Cardiac fibroblast (primary cell): ENCODE results near the gene ADAMTS10.
A peak's percentile ranks its signal among the peaks of the same experiment; 100 is the strongest.

Experiments used
- DNase-seq, 2 donors: peaks; one replicate each; pipeline versions ENCODE4 v3.0.0 to v3.0.0-alpha.2; 2010; ENCODE audit warnings: low read depth in 2 of 2
- H3K4me3 ChIP-seq, 2 donors: replicated peaks in 1 of 2; 1 replicate in 1 of 2; 2 replicates in 1 of 2; pipeline ENCODE4 v1.5.1; 2011; ENCODE audit warnings: low read depth in 2 of 2, low read length in 2 of 2, mild to moderate bottlenecking in 2 of 2, moderate library complexity in 1 of 2
- CTCF ChIP-seq: IDR thresholded peaks from one replicate; pipeline ENCODE4 v1.5.1; 2011; ENCODE audit warnings: low read depth, mild to moderate bottlenecking, low read length, inconsistent platforms

Gene ADAMTS10

GRCh38 chr19:8596168-8596567 is 14.3 kb downstream of the ADAMTS10 start:
- DNase-seq = no peak
- no peak overlapping the region for H3K4me3 ChIP-seq
- no peak for TF ChIP-seq CTCF

GRCh38 chr19:8595651-8596050 is 14.9 kb downstream of the ADAMTS10 start:
- no peak overlapping the region for H3K4me3 ChIP-seq
- TF ChIP-seq CTCF = no peak
- no peak for DNase-seq

- DNase-seq = peak in 1 of 2 donors; percentile 21
- H3K4me3 ChIP-seq = no peak overlapping the region
- TF ChIP-seq CTCF = peak; percentile 19
These were observed 16.6 kb downstream of the ADAMTS10 start for GRCh38 chr19:8593931-8594330.

- peak overlapping the region; percentile 39 to 43 for H3K4me3 ChIP-seq
- TF ChIP-seq CTCF = no peak
- peak; percentile 97 to 98 for DNase-seq
These were observed 18.1 kb downstream of the ADAMTS10 start for GRCh38 chr19:8592231-8593009.

- no peak overlapping the region for H3K4me3 ChIP-seq
- TF ChIP-seq CTCF = no peak
- DNase-seq = no peak
These were observed 21.3 kb downstream of the ADAMTS10 start for GRCh38 chr19:8589177-8589714.

GRCh38 chr19:8585894-8586750 is 24.4 kb downstream of the ADAMTS10 start:
- peak; percentile 69 for TF ChIP-seq CTCF
- no peak overlapping the region for H3K4me3 ChIP-seq
- DNase-seq = peak; percentile 34 to 44
